Fibroblast of lung (primary cell): ENCODE data around the gene CFAP90. TPM values are rescaled to one million over a fixed set of nuclear protein-coding genes. Genes with fewer than 3 reads are reported as not detected.

Experiments used
- DNase-seq, 2 donors: peaks; one replicate each; pipeline versions ENCODE4 v3.0.0 to v3.0.0-alpha.2; 2010; ENCODE audit warnings: low read depth in 2 of 2
- H2AFZ ChIP-seq: 2 replicates; pipeline ENCODE4 v1.5.1; 2012; ENCODE audit warnings: low read length, control low read depth, inconsistent platforms
- H3K27ac ChIP-seq: 2 replicates; pipeline ENCODE4 v1.5.1; 2011; ENCODE audit warnings: low read length, control low read depth; ENCODE audit not compliant: insufficient read depth
- H3K27me3 ChIP-seq: 2 replicates; pipeline ENCODE4 v1.5.1; 2011; ENCODE audit warnings: mild to moderate bottlenecking, low read length; ENCODE audit not compliant: control insufficient read depth, insufficient read depth
- H3K36me3 ChIP-seq: 2 replicates; pipeline ENCODE4 v1.5.1; 2011; ENCODE audit warnings: low read length; ENCODE audit not compliant: control insufficient read depth, insufficient read depth
- H3K4me1 ChIP-seq: 2 replicates; pipeline ENCODE4 v1.5.1; 2011; ENCODE audit warnings: low read length; ENCODE audit not compliant: control insufficient read depth, insufficient read depth; ENCODE audit errors: extremely low read depth
- H3K4me2 ChIP-seq: 2 replicates; pipeline ENCODE4 v1.5.1; 2011; ENCODE audit warnings: low read length, control low read depth; ENCODE audit not compliant: insufficient read depth; ENCODE audit errors: extremely low read depth
- H3K4me3 ChIP-seq, 4 experiments: fragments of 200-600 bp in 1 of 4; sonication (generic) in 1 of 4; replicated peaks in 1 of 4; 2 replicates each; pipeline ENCODE4 v1.5.1; 2011 to 2016; ENCODE audit warnings: low read length in 4 of 4, low read depth in 3 of 4, mild to moderate bottlenecking in 3 of 4, control low read depth in 2 of 4, inconsistent platforms in 1 of 4, mixed read lengths in 1 of 4; ENCODE audit not compliant: insufficient read depth in 1 of 4; ENCODE audit errors: control extremely low read depth in 1 of 4
- H3K79me2 ChIP-seq: 2 replicates; pipeline ENCODE4 v1.5.1; 2012; ENCODE audit warnings: mild to moderate bottlenecking, low read length, inconsistent platforms; ENCODE audit not compliant: control insufficient read depth, insufficient read depth
- H3K9ac ChIP-seq: 2 replicates; pipeline ENCODE4 v1.5.1; 2011; ENCODE audit warnings: mild to moderate bottlenecking, low read length, control low read depth; ENCODE audit not compliant: insufficient read depth
- H3K9me3 ChIP-seq: 2 replicates; pipeline ENCODE4 v1.5.1; 2012; ENCODE audit warnings: low read depth, low read length; ENCODE audit not compliant: control insufficient read depth, insufficient read depth
- H4K20me1 ChIP-seq: 2 replicates; pipeline ENCODE4 v1.5.1; 2011; ENCODE audit warnings: low read length; ENCODE audit not compliant: control insufficient read depth, insufficient read depth; ENCODE audit errors: extremely low read depth
- CTCF ChIP-seq, 2 donors: IDR thresholded peaks in 1 of 2; conservative IDR thresholded peaks in 1 of 2; 1 replicate in 1 of 2; 2 replicates in 1 of 2; pipeline ENCODE4 v1.5.1; 2011 to 2012; ENCODE audit warnings: low read length in 2 of 2, control low read depth in 1 of 2, inconsistent platforms in 1 of 2, low read depth in 1 of 2, mild to moderate bottlenecking in 1 of 2
- EZH2 ChIP-seq: IDR thresholded peaks from 2 replicates; pipeline ENCODE4 v1.5.1; 2012; ENCODE audit warnings: low read length, control low read depth, mild to moderate bottlenecking; ENCODE audit errors: missing control alignments
- polyA plus RNA-seq, 2 donors: library from polyadenylated mRNA; depleted of rRNA in 1 of 2; stranded (reverse) in 1 of 2; unstranded in 1 of 2; fragments of >200 nt; gene quantifications; 2 replicates each; pipeline ENCODE4 v1.2.1, GENCODE V29; 2011 to 2012; ENCODE audit warnings: missing spikeins in 1 of 2
- total RNA-seq: library from RNA; depleted of rRNA; stranded (reverse); fragments of >200 nt; gene quantifications from 2 replicates; pipeline ENCODE4 v1.2.1, GENCODE V29; 2014

CFAP90 gene
- total and polyA plus RNA-seq, 2 donors (not counting 1 experiment from before 2014, with no cell fraction given), result not detected

GRCh38 chr5:7869474-7870136 is 18.7 kb upstream of the CFAP90 start:
- Histone ChIP-seq H2AFZ (peak overlapping the region; percentile 28), H3K36me3 (peaks cover 1% of the 10 kb centered on the region), H3K9ac (peak overlapping the region; percentile 77), H3K4me1 (peaks cover 2% of the 10 kb centered on the region), H3K79me2 (peaks cover 58% of the 10 kb centered on the region), H3K4me2 (peak overlapping the region; percentile 88), H3K9me3 (no peaks in the 10 kb centered on the region), H3K27ac (peak overlapping the region; percentile 75), H3K4me3 (peak overlapping the region; percentile 68 to 96 (median 86)), H3K27me3 (no peaks in the 10 kb centered on the region), H4K20me1 (no peaks in the 10 kb centered on the region)
- DNase-seq, result no peak
- TF ChIP-seq EZH2 (no peak), CTCF (conservative IDR thresholded peaks at IDR 0.05 in 1 of 2, IDR thresholded peaks at IDR 0.05 in 1 of 2; ENCODE audit: low read depth in 1 of 2, low read length in 2 of 2) (no peak)

DNA sequence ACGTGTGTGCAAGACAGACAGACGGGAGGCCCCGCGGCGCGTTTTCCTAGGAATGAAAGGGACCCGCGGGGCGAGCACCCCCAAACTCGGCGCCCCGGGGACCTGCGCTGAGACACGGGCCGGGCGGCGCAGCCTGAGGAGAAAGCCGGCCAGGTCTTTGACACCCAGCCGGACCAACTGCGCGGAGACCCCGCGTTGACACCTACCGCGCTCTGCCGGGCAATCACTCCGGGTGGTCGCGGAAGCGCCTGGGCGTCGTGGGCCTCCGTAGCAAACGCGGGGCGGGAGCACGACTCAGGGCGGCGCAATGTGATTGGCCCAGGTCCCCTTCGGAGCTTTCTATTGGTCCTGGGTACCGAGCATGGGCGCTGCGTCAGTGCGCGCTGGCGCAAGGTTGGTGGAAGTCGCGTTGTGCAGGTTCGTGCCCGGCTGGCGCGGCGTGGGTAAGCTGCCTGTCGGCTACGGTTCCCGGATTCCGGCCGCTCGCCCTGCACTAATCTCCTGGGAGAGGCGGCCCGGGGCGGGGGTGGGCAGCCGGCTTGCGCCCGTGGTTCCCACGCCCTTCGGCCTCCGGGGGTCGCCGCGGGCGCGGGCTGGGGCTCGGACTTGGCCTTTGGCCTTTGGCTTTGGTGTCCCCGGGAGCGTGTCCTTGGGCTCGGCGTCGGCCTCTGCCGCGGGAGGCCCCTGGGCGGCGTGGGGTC is 18.0 kb upstream of the CFAP90 start, which contains the start of the genes FASTKD3 and MTRR:
Gene FASTKD3, minus strand, starts transcription at position 259 of the 701 bp plus-strand sequence. CDS start 948 bp downstream, outside the sequence.
Gene MTRR, plus strand, starts transcription at position 376 of the 701 bp plus-strand sequence. CDS start 1,647 bp downstream, outside the sequence.
- H3K27me3 ChIP-seq, result no peaks in the 10 kb centered on the region
- H3K4me1 ChIP-seq, result peaks cover 2% of the 10 kb centered on the region
- H2AFZ ChIP-seq, result peak within 1 kb of the TSS; percentile 80
- no peaks in the 10 kb centered on the region for H4K20me1 ChIP-seq
- peaks cover 1% of the 10 kb centered on the region for H3K36me3 ChIP-seq
- peak; percentile 93 to 94 for DNase-seq
- peak within 1 kb of the TSS; percentile 75 for H3K27ac ChIP-seq
- peaks cover 58% of the 10 kb centered on the region for H3K79me2 ChIP-seq
- TF ChIP-seq EZH2 (no peak), CTCF (conservative IDR thresholded peaks at IDR 0.05 in 1 of 2, IDR thresholded peaks at IDR 0.05 in 1 of 2; ENCODE audit: low read depth in 1 of 2, low read length in 2 of 2) (no peak)
- H3K9me3 ChIP-seq, result no peaks in the 10 kb centered on the region
- peak within 1 kb of the TSS; percentile 77 for H3K9ac ChIP-seq
- peak within 1 kb of the TSS; percentile 96 for H3K4me2 ChIP-seq
- peak within 1 kb of the TSS; percentile 68 to 96 (median 86) for H3K4me3 ChIP-seq

- H3K4me2 ChIP-seq, result peak overlapping the region; percentile 96
- H3K4me3 ChIP-seq, result peak overlapping the region; percentile 68 to 96 (median 86)
- peak overlapping the region; percentile 75 for H3K27ac ChIP-seq
- H4K20me1 ChIP-seq, result no peaks in the 10 kb centered on the region
- DNase-seq, result no peak
- peak overlapping the region; percentile 80 for H2AFZ ChIP-seq
- peaks cover 1% of the 10 kb centered on the region for H3K36me3 ChIP-seq
- H3K27me3 ChIP-seq, result no peaks in the 10 kb centered on the region
- peak overlapping the region; percentile 77 for H3K9ac ChIP-seq
- TF ChIP-seq CTCF (conservative IDR thresholded peaks at IDR 0.05 in 1 of 2, IDR thresholded peaks at IDR 0.05 in 1 of 2; ENCODE audit: low read depth in 1 of 2, low read length in 2 of 2) (no peak), EZH2 (no peak)
- H3K4me1 ChIP-seq, result peaks cover 2% of the 10 kb centered on the region
- H3K79me2 ChIP-seq, result peaks cover 58% of the 10 kb centered on the region
- no peaks in the 10 kb centered on the region for H3K9me3 ChIP-seq
Measured at GRCh38 chr5:7868427-7868772, 17.5 kb upstream of the CFAP90 start.
